Endodermal cell (in vitro differentiated cells): ENCODE measurements around the gene PARP15. TPM values are rescaled to one million over a fixed set of nuclear protein-coding genes. Genes with fewer than 3 reads are reported as not detected.

Experiments
- DNase-seq: peaks from one replicate; pipeline ENCODE4 v3.0.0-alpha.2; 2017
- H3K27ac ChIP-seq: 2 replicates; pipeline ENCODE4 v1.5.1; 2013; ENCODE audit warnings: mild to moderate bottlenecking, low read depth, low read length, moderate library complexity
- H3K27me3 ChIP-seq: 2 replicates; pipeline ENCODE4 v1.6.1; 2013; ENCODE audit warnings: mild to moderate bottlenecking, low read length, moderate library complexity; ENCODE audit not compliant: insufficient read depth, control insufficient read depth, poor library complexity, severe bottlenecking
- H3K36me3 ChIP-seq: 2 replicates; pipeline ENCODE4 v1.7.0; 2013; ENCODE audit warnings: mild to moderate bottlenecking, low read length, moderate library complexity; ENCODE audit not compliant: control insufficient read depth, insufficient read depth
- H3K4me1 ChIP-seq: one replicate; pipeline ENCODE4 v1.7.0; 2013; ENCODE audit warnings: low read length; ENCODE audit not compliant: control insufficient read depth, insufficient read depth
- H3K4me3 ChIP-seq: 2 replicates; pipeline ENCODE4 v1.5.1; 2013; ENCODE audit warnings: mild to moderate bottlenecking, low read length, moderate library complexity
- H3K9ac ChIP-seq: 2 replicates; pipeline ENCODE4 v1.6.1; 2013; ENCODE audit warnings: mild to moderate bottlenecking, low read length, moderate library complexity; ENCODE audit not compliant: poor library complexity, severe bottlenecking; ENCODE audit errors: extremely low read depth
- H3K9me3 ChIP-seq: 2 replicates; pipeline ENCODE4 v1.6.1; 2013; ENCODE audit warnings: mild to moderate bottlenecking, low read length, moderate library complexity; ENCODE audit not compliant: control insufficient read depth
- H3K27ac Mint-ChIP-seq: 2 replicates; pipeline ENCODE4 v1.8.0; 2020; ENCODE audit warnings: mixed read lengths
- H3K27me3 Mint-ChIP-seq: 2 replicates; pipeline ENCODE4 v1.8.0; 2021; ENCODE audit warnings: mild to moderate bottlenecking, mixed read lengths; ENCODE audit not compliant: insufficient read depth
- H3K36me3 Mint-ChIP-seq: 2 replicates; pipeline ENCODE4 v1.8.0; 2020; ENCODE audit warnings: low read depth, mixed read lengths
- H3K4me1 Mint-ChIP-seq: 2 replicates; pipeline ENCODE4 v1.8.0; 2020; ENCODE audit warnings: mixed read lengths
- H3K4me3 Mint-ChIP-seq: 2 replicates; pipeline ENCODE4 v1.8.0; 2020; ENCODE audit warnings: mild to moderate bottlenecking, moderate library complexity, mixed read lengths
- H3K9me3 Mint-ChIP-seq: 2 replicates; pipeline ENCODE4 v1.8.0; 2020; ENCODE audit warnings: mild to moderate bottlenecking, mixed read lengths
- CTCF ChIP-seq: fragments of 200-600 bp; sonication (generic); conservative IDR thresholded peaks from 2 replicates; pipeline ENCODE4 v1.5.0; 2021; ENCODE audit warnings: antibody characterized with exemption, mild to moderate bottlenecking
- WGBS, 2 experiments: methylation state at CpG; one replicate each; pipeline versions ENCODE4 v1.1.5 to v1.1.7; 2013; ENCODE audit warnings: missing lambda C conversion rate in 2 of 2, mixed read lengths in 1 of 2; ENCODE audit not compliant: insufficient coverage in 1 of 2, insufficient read length in 1 of 2; 5-methylcytosine and 5-hydroxymethylcytosine counted together
- total RNA-seq, 2 donors: library from RNA; stranded (reverse); fragmentation: NEBNext Ultra II Directional in 1 of 2; extraction: Animal tissue kit (Norgen Biotek cat#: 25700) in 1 of 2; gene quantifications; 2 replicates in 1 of 2; 3 replicates in 1 of 2; pipeline ENCODE4 v1.2.1, GENCODE V29; 2021

PARP15 gene
- total RNA-seq, 2 donors from 2014 or later: 0.18 to 0.44 TPM

GRCh38 chr3:122598151-122598550 lies 20.7 kb downstream of the PARP15 start:
- no peak overlapping the region for H3K4me3 Mint-ChIP-seq
- Histone ChIP-seq H3K36me3 (no peaks in the 10 kb centered on the region), H3K4me3 (no peak overlapping the region), H3K27ac (no peak overlapping the region), H3K4me1 (no peaks in the 10 kb centered on the region), H3K9me3 (no peaks in the 10 kb centered on the region), H3K9ac (no peak overlapping the region), H3K27me3 (no peaks in the 10 kb centered on the region)
- H3K36me3 Mint-ChIP-seq: no peaks in the 10 kb centered on the region
- no peaks in the 10 kb centered on the region for H3K27me3 Mint-ChIP-seq
- no peak for DNase-seq
- no peak overlapping the region for H3K27ac Mint-ChIP-seq
- no peak for TF ChIP-seq CTCF
- no peaks in the 10 kb centered on the region for H3K9me3 Mint-ChIP-seq
- 82 to 95% methylated on average over 3 of the region's 3 CpGs for WGBS, 2 experiments
- no peaks in the 10 kb centered on the region for H3K4me1 Mint-ChIP-seq

GRCh38 chr3:122598556-122598955 lies 21.1 kb downstream of the PARP15 start:
- WGBS, 2 experiments: 94 to 100% methylated on average over 2 to 3 of the region's 4 CpGs
- Mint-ChIP-seq H3K9me3 (no peaks in the 10 kb centered on the region), H3K36me3 (no peaks in the 10 kb centered on the region), H3K4me3 (no peak overlapping the region), H3K27ac (no peak overlapping the region), H3K27me3 (no peaks in the 10 kb centered on the region), H3K4me1 (no peaks in the 10 kb centered on the region)
- H3K4me1 ChIP-seq: no peaks in the 10 kb centered on the region
- no peaks in the 10 kb centered on the region for H3K36me3 ChIP-seq
- no peak overlapping the region for H3K27ac ChIP-seq
- H3K9ac ChIP-seq: no peak overlapping the region
- no peak overlapping the region for H3K4me3 ChIP-seq
- no peaks in the 10 kb centered on the region for H3K9me3 ChIP-seq
- H3K27me3 ChIP-seq: no peaks in the 10 kb centered on the region
- no peak for TF ChIP-seq CTCF
- DNase-seq: no peak

GRCh38 chr3:122602011-122602710 lies 24.7 kb downstream of the PARP15 start:
- Mint-ChIP-seq H3K27ac (no peak overlapping the region), H3K36me3 (no peaks in the 10 kb centered on the region), H3K4me3 (no peak overlapping the region), H3K9me3 (no peaks in the 10 kb centered on the region), H3K4me1 (peaks cover 4% of the 10 kb centered on the region), H3K27me3 (no peaks in the 10 kb centered on the region)
- H3K9ac ChIP-seq: no peak overlapping the region
- no peaks in the 10 kb centered on the region for H3K4me1 ChIP-seq
- no peak overlapping the region for H3K27ac ChIP-seq
- no peak for DNase-seq
- no peaks in the 10 kb centered on the region for H3K36me3 ChIP-seq
- no peak overlapping the region for H3K4me3 ChIP-seq
- 85 to 88% methylated on average over 3 to 5 of the region's 5 CpGs for WGBS, 2 experiments
- TF ChIP-seq CTCF: no peak
- H3K27me3 ChIP-seq: no peaks in the 10 kb centered on the region
- H3K9me3 ChIP-seq: no peaks in the 10 kb centered on the region
